Measurements from ENCODE around the gene VCAM1.

- TF ChIP-seq BHLHE40 (IDR thresholded peaks at IDR 0.05; ENCODE audit: borderline replicate concordance) (no peak), FOXA1 (IDR thresholded peaks at IDR 0.05) (no peak)
Measured at GRCh38 chr1:100731309-100731708, 11.8 kb downstream of the VCAM1 start.
